Testis (tissue), 3 donors: Measurements from ENCODE around the gene EPGN. TPM values are rescaled to one million over a fixed set of nuclear protein-coding genes. Genes with fewer than 3 reads are reported as not detected.

Source experiments
- DNase-seq: peaks from one replicate; pipeline ENCODE4 v3.0.0-alpha.2; 2019
- H3K27ac ChIP-seq, 2 donors: fragments of 200-600 bp; sonication (generic); one replicate each; pipeline ENCODE4 v1.5.1; 2019
- H3K27me3 ChIP-seq: fragments of 200-600 bp; sonication (generic); one replicate; pipeline ENCODE4 v1.5.1; 2019
- H3K36me3 ChIP-seq: fragments of 200-600 bp; sonication (generic); one replicate; pipeline ENCODE4 v1.5.1; 2017; ENCODE audit warnings: low read depth; ENCODE audit errors: missing control alignments
- H3K4me1 ChIP-seq: fragments of 200-600 bp; sonication (generic); one replicate; pipeline ENCODE4 v1.5.1; 2019
- H3K4me3 ChIP-seq, 2 donors: fragments of 200-600 bp; sonication (generic); one replicate each; pipeline ENCODE4 v1.5.1; 2017 to 2019
- H3K9me3 ChIP-seq: fragments of 200-600 bp; sonication (generic); one replicate; pipeline ENCODE4 v1.5.1; 2017
- CTCF ChIP-seq, 3 experiments: fragments of 450-650 bp in 2 of 3; fragments of 200-600 bp in 1 of 3; sonication (generic) in 1 of 3; IDR thresholded peaks; one replicate each; pipeline ENCODE4 v1.5.1; 2016 to 2019; ENCODE audit warnings: antibody characterized with exemption in 3 of 3, mild to moderate bottlenecking in 2 of 3, moderate library complexity in 1 of 3
- POLR2A ChIP-seq: fragments of 450-650 bp; IDR thresholded peaks from one replicate; pipeline ENCODE4 v1.6.1; 2017; ENCODE audit warnings: antibody characterized with exemption, mild to moderate bottlenecking, moderate library complexity
- WGBS, 2 donors: methylation state at CpG; one replicate each; pipeline ENCODE4 v1.1.5; 2018; 5-methylcytosine and 5-hydroxymethylcytosine counted together
- intact Hi-C: fragments of 100-400 bp; cut with DNase I; formaldehyde crosslinking; loops from one replicate; pipeline ENCODE4 v1.15.1; 2023; ENCODE audit warnings: low total_unique reads
- polyA plus RNA-seq: library from polyadenylated mRNA; stranded (reverse); fragments of 350-450 nt; fragmentation: Illumina TruSeq; extraction: RNeasy Lipid Tissue Mini Kit (QIAGEN cat#74804); gene quantifications from one replicate; pipeline ENCODE4 v1.2.3, GENCODE V29; 2014; ENCODE audit warnings: low read depth, low replicate concordance; ENCODE audit not compliant: insufficient read depth
- total RNA-seq, 2 donors: library from RNA; depleted of rRNA; stranded (reverse); fragments of >200 nt; gene quantifications; one replicate each; pipeline ENCODE4 v1.2.3, GENCODE V29; 2016

EPGN gene
- total and polyA plus RNA-seq, 3 donors from 2014 or later = 0.25 to 1.7 TPM; not detected in 1

- H3K4me1 ChIP-seq = no peaks in the 10 kb centered on the region
- no peak for DNase-seq
- no peaks in the 10 kb centered on the region for H3K9me3 ChIP-seq
- H3K36me3 ChIP-seq = no peaks in the 10 kb centered on the region
- no peaks in the 10 kb centered on the region for H3K27me3 ChIP-seq
- intact Hi-C loops = no loop called here
- H3K4me3 ChIP-seq = no peak overlapping the region
- no peak overlapping the region for H3K27ac ChIP-seq
- TF ChIP-seq POLR2A = no peak
- no peak for TF ChIP-seq CTCF (IDR thresholded peaks at IDR 0.05)
- 72 to 79% methylated on average over 1 of the region's 1 CpG for WGBS, 2 donors
These were observed 16.8 kb upstream of the EPGN start for GRCh38 chr4:74291471-74291870.

- DNase-seq = no peak
- intact Hi-C loops = no loop called here
- Histone ChIP-seq H3K27ac (no peak overlapping the region), H3K4me3 (no peak overlapping the region), H3K4me1 (no peaks in the 10 kb centered on the region), H3K36me3 (no peaks in the 10 kb centered on the region), H3K27me3 (no peaks in the 10 kb centered on the region), H3K9me3 (no peaks in the 10 kb centered on the region)
- no peak for TF ChIP-seq CTCF (IDR thresholded peaks at IDR 0.05)
- no peak for TF ChIP-seq POLR2A
These were observed 16.0 kb upstream of the EPGN start for GRCh38 chr4:74292111-74292870.

GRCh38 chr4:74293558-74293957 is 14.7 kb upstream of the EPGN start:
- Histone ChIP-seq H3K27ac (no peak overlapping the region), H3K4me3 (no peak overlapping the region), H3K27me3 (no peaks in the 10 kb centered on the region), H3K4me1 (no peaks in the 10 kb centered on the region), H3K36me3 (no peaks in the 10 kb centered on the region), H3K9me3 (no peaks in the 10 kb centered on the region)
- no peak for DNase-seq
- 80 to 82% methylated on average over 2 of the region's 2 CpGs for WGBS, 2 donors
- intact Hi-C loops = no loop called here
- TF ChIP-seq CTCF (IDR thresholded peaks at IDR 0.05) = no peak
- no peak for TF ChIP-seq POLR2A

- 92 to 97% methylated on average over 1 of the region's 1 CpG for WGBS, 2 donors
- H3K9me3 ChIP-seq = no peaks in the 10 kb centered on the region
- intact Hi-C loops = no loop called here
- H3K36me3 ChIP-seq = no peaks in the 10 kb centered on the region
- no peak for DNase-seq
- no peak overlapping the region for H3K4me3 ChIP-seq
- no peaks in the 10 kb centered on the region for H3K4me1 ChIP-seq
- H3K27me3 ChIP-seq = no peaks in the 10 kb centered on the region
- TF ChIP-seq CTCF (IDR thresholded peaks at IDR 0.05) = no peak
- no peak for TF ChIP-seq POLR2A
- H3K27ac ChIP-seq = no peak overlapping the region
These were observed 13.6 kb upstream of the EPGN start for GRCh38 chr4:74294681-74295080.

GRCh38 chr4:74297539-74297938 is 10.7 kb upstream of the EPGN start:
- Histone ChIP-seq H3K4me1 (no peaks in the 10 kb centered on the region), H3K36me3 (no peaks in the 10 kb centered on the region), H3K9me3 (no peaks in the 10 kb centered on the region), H3K27ac (no peak overlapping the region), H3K4me3 (no peak overlapping the region), H3K27me3 (no peaks in the 10 kb centered on the region)
- 91 to 92% methylated on average over 1 of the region's 1 CpG for WGBS, 2 donors
- TF ChIP-seq POLR2A = no peak
- no peak for TF ChIP-seq CTCF (IDR thresholded peaks at IDR 0.05)
- intact Hi-C loops = no loop called here
- DNase-seq = no peak
